Adrenal gland (tissue), 12 donors: ENCODE results near the gene SLC4A7. TPM values are rescaled to one million over a fixed set of nuclear protein-coding genes. Genes with fewer than 3 reads are reported as not detected.

Source experiments
- DNase-seq, 7 donors: peaks; one replicate each; pipeline ENCODE4 v3.0.0-alpha.2; 2019 to 2020
- H3K27ac ChIP-seq, 5 donors: fragments of 200-600 bp; sonication (generic) in 4 of 5; 1 replicate in 3 of 5; 2 replicates in 2 of 5; pipeline versions ENCODE4 v1.5.1 to v1.8.0; 2016 to 2020; ENCODE audit warnings: mild to moderate bottlenecking in 1 of 5
- H3K27me3 ChIP-seq: fragments of 200-600 bp; 2 replicates; pipeline ENCODE4 v1.8.0; 2021
- H3K36me3 ChIP-seq, 2 donors: fragments of 200-600 bp; replicated peaks in 1 of 2; 1 replicate in 1 of 2; 2 replicates in 1 of 2; pipeline versions ENCODE4 v1.5.1 to v1.8.0; 2018 to 2022
- H3K4me1 ChIP-seq, 2 donors: fragments of 200-600 bp; replicated peaks in 1 of 2; 1 replicate in 1 of 2; 2 replicates in 1 of 2; pipeline versions ENCODE4 v1.5.1 to v1.8.0; 2018 to 2021
- H3K4me3 ChIP-seq, 4 donors: fragments of 200-600 bp; sonication (generic) in 3 of 4; one replicate each; pipeline ENCODE4 v1.5.1; 2016 to 2018
- H3K9me3 ChIP-seq, 3 donors: fragments of 200-600 bp; sonication (generic) in 1 of 3; replicated peaks in 1 of 3; 1 replicate in 2 of 3; 2 replicates in 1 of 3; pipeline versions ENCODE4 v1.5.1 to v1.8.0; 2016 to 2021
- POLR2A ChIP-seq, 2 donors: fragments of 450-650 bp; IDR thresholded peaks; one replicate each; pipeline ENCODE4 v1.6.1; 2017; ENCODE audit warnings: antibody characterized with exemption in 2 of 2, mild to moderate bottlenecking in 2 of 2, moderate library complexity in 1 of 2
- WGBS, 4 donors: extraction: QIAGEN DNeasy Blood & Tissue Kit in 2 of 4; methylation state at CpG; one replicate each; pipeline versions ENCODE4 v1.1.5 to v1.1.7; 2013 to 2017; 5-methylcytosine and 5-hydroxymethylcytosine counted together
- intact Hi-C, 2 donors: fragments of 100-400 bp; cut with DNase I; formaldehyde crosslinking; loops; one replicate each; pipeline versions ENCODE4 v1.14.1 to v1.15.0; 2022 to 2023
- polyA plus RNA-seq, 3 donors: library from polyadenylated mRNA; stranded (reverse); fragments of 200-250 nt in 2 of 3; fragments of 350-450 nt in 1 of 3; fragmentation: Illumina TruSeq in 1 of 3; extraction: RNeasy Lipid Tissue Mini Kit (QIAGEN cat#74804) in 1 of 3; gene quantifications; one replicate each; pipeline ENCODE4 v1.2.3, GENCODE V29; 2013 to 2014
- total RNA-seq, 9 donors: library from RNA; depleted of rRNA in 4 of 9; stranded (reverse); fragments of >200 nt in 4 of 9; fragments of 120-200 nt in 1 of 9; fragmentation: NEBNext Ultra II Directional in 1 of 9; extraction: Animal tissue kit (Norgen Biotek cat#: 25700) in 1 of 9; gene quantifications; one replicate each; pipeline versions ENCODE4 v1.1.0 to v1.2.4, GENCODE V29; 2013 to 2023
- TF ChIP-seq, protein P1 (sequence below), 6 experiments: fragments of 450-650 bp in 4 of 6; fragments of 200-600 bp in 2 of 6; sonication (generic) in 1 of 6; IDR thresholded peaks; 1 replicate in 5 of 6; 2 replicates in 1 of 6; pipeline versions ENCODE4 v1.5.1 to v1.8.0; 2016 to 2021; ENCODE audit warnings: antibody characterized with exemption in 6 of 6, mild to moderate bottlenecking in 2 of 6, moderate library complexity in 1 of 6
- donor health status: healthy with polysubstance abuse.
- donor health status: Bipolar disorder and iron deficiency.
- donor health status: DM: yes; HTN: yes; CAD: no.
- donor health status: DM: no; HTN: no; CAD: no.
- donor health status: DM: no; HTN: no; CAD: no.
- donor health status: DM: yes; HTN: yes; CAD: no.

Gene SLC4A7
- total and polyA plus RNA-seq, 12 donors: 2.7 to 34.5 (median 11.6) TPM

DNA sequence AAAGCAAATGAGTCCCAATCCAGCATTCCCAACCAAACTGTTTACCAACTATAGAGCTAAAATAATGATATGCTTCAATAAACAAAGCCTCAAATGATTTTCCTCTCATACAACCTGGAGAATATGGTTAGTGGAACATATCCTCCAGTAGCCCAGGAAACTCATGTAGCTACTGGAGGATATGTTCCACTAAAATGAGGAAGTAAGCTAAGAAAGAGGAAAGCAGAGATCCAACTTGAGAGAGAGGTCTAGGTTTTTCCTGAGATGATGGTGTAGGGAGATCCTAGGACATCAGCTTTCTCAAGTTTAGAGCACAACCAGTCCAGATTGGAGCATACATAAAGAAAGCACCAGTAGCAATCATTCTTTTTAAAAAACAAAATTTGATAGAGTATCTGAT lies 44.6 kb upstream of the SLC4A7 start:
- H3K27me3 ChIP-seq: no peaks in the 10 kb centered on the region
- intact Hi-C loops: no loop called here

DNA sequence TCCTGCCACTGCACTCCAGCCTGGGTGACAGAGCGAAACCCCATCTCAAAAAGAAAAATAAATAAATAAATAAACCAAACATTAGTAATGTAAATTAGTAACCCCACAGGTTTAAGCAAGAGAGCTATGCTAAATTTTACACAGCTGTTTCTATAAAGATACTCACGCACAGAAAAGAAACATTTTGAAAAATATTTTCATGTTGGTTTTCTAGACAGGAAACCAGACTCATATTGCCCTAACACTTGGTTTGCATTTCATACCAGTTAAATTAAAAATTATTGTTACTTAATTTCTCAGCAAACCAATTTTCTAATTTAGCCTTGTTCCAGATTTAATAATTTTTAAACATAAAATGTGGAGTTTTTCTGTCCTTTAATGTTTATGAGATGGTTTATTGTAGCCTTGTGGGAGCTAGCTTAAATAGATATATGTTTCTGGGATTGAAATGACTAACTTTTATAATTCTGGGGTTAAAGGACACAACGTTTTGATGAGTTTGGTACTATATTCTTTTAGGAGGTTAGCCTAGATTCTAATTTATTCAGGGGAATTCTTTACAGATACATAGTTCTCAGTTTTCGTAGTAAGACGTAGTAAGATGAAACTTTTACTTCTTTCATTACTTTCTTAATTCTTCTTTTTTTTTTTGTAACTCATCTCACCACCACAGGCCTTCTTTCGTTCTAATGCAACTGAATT lies 42.6 kb upstream of the SLC4A7 start:
- Histone ChIP-seq H3K4me3 (no peak overlapping the region), H3K4me1 (peaks cover 10 to 20% of the 10 kb centered on the region in 2 donors), H3K27ac (no peak overlapping the region), H3K36me3 (no peaks in the 10 kb centered on the region), H3K27me3 (no peaks in the 10 kb centered on the region), H3K9me3 (no peaks in the 10 kb centered on the region)
- TF ChIP-seq, protein P1, sequence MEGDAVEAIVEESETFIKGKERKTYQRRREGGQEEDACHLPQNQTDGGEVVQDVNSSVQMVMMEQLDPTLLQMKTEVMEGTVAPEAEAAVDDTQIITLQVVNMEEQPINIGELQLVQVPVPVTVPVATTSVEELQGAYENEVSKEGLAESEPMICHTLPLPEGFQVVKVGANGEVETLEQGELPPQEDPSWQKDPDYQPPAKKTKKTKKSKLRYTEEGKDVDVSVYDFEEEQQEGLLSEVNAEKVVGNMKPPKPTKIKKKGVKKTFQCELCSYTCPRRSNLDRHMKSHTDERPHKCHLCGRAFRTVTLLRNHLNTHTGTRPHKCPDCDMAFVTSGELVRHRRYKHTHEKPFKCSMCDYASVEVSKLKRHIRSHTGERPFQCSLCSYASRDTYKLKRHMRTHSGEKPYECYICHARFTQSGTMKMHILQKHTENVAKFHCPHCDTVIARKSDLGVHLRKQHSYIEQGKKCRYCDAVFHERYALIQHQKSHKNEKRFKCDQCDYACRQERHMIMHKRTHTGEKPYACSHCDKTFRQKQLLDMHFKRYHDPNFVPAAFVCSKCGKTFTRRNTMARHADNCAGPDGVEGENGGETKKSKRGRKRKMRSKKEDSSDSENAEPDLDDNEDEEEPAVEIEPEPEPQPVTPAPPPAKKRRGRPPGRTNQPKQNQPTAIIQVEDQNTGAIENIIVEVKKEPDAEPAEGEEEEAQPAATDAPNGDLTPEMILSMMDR (IDR thresholded peaks at IDR 0.05): no peak
- TF ChIP-seq POLR2A (IDR thresholded peaks at IDR 0.05): no peak
- intact Hi-C loops: no loop called here
- WGBS, 4 donors: 89 to 93% (median 91%) methylated on average over 6 of the region's 6 CpGs
- DNase-seq: no peak

More for the DNA sequence above, 44.6 kb upstream of the SLC4A7 start:
- Histone ChIP-seq H3K9me3 (no peaks in the 10 kb centered on the region), H3K36me3 (no peaks in the 10 kb centered on the region), H3K4me3 (no peak overlapping the region), H3K4me1 (peaks cover under 1 to 15% of the 10 kb centered on the region in 2 donors), H3K27ac (no peak overlapping the region)
- TF ChIP-seq, protein P1 (IDR thresholded peaks at IDR 0.05): no peak
- no peak for TF ChIP-seq POLR2A (IDR thresholded peaks at IDR 0.05)
- DNase-seq: no peak

DNA sequence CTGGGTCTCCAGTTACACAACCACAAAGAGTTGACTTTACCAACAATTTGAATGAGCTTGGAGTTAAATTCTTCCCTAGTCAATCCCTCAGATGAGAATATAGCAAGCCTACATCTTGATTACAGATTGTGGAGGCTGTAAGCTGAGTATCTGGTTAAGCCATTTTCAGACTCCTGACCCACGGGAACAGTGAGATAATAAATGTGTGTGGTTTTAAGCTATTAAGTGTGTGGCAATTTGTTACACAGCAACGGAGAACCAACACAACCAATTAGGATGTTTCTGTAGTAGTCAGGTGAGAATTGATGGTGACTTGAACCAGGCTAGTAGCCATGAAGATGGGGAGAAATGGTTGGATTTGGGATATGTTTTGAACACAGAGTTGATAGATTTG lies 37.7 kb upstream of the SLC4A7 start:
- peak overlapping the region in 3 of 5 donors; percentile 43 to 57 (median 44) for H3K27ac ChIP-seq
- no peak for DNase-seq
- TF ChIP-seq, protein P1 (IDR thresholded peaks at IDR 0.05): no peak
- TF ChIP-seq POLR2A (IDR thresholded peaks at IDR 0.05): no peak

DNA sequence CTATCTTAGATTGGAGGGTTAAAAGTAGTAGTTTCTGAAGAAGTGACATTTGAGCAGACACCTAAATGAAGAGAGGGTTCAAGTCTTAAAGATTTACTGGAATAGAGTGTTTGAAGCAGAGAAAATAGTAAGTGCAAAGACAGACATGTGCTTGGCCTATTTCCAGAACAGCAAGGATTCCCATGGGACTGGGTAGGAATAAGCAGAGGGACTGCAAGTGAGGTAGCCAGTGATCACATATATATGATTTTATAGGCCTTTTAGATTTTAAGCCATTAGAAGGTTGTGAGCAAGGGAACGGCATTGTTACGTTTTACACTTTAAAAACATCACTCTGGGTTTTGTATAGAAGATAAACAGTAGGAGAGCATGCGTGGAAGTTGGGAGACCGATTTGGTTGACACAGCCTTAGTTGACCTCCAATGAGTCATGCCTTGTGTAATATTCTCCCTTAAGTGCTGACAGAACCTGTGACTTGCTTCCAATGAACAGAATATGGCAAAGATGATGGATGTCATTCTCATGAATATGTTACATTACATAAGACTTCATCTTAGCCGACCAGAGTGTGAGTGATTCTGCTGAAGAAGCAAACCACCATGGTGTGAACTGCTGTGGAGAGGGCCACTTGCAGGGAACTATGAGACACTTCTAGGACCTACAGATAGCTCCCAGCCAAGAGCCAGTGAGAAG lies 37.1 kb upstream of the SLC4A7 start:
- H3K27ac ChIP-seq: peak overlapping the region in 3 of 5 donors; percentile 43 to 57 (median 44)
- peaks cover 17 to 29% of the 10 kb centered on the region in 2 donors for H3K4me1 ChIP-seq
- H3K9me3 ChIP-seq: no peaks in the 10 kb centered on the region
- peak in 6 of 7 donors; percentile 38 to 79 (median 56) for DNase-seq
- TF ChIP-seq POLR2A (IDR thresholded peaks at IDR 0.05): no peak
- TF ChIP-seq, protein P1 (IDR thresholded peaks at IDR 0.05): no peak
- no peaks in the 10 kb centered on the region for H3K27me3 ChIP-seq
- intact Hi-C loops: no loop called here
- no peaks in the 10 kb centered on the region for H3K36me3 ChIP-seq
- 40 to 58% (median 46%) methylated on average over 5 of the region's 5 CpGs for WGBS, 4 donors
- no peak overlapping the region for H3K4me3 ChIP-seq

More for the DNA sequence above, 37.7 kb upstream of the SLC4A7 start:
- Histone ChIP-seq H3K4me3 (no peak overlapping the region), H3K36me3 (no peaks in the 10 kb centered on the region), H3K4me1 (peaks cover 17 to 29% of the 10 kb centered on the region in 2 donors), H3K27me3 (no peaks in the 10 kb centered on the region), H3K9me3 (no peaks in the 10 kb centered on the region)
- 71 to 89% (median 83%) methylated on average over 2 of the region's 2 CpGs for WGBS, 4 donors
- intact Hi-C loops: no loop called here
